ENCODE data around the gene STK39.

The STK39 gene

GRCh38 chr2:168241746-168242145 is 5.6 kb downstream of the STK39 start:
- DNase-seq, result no peak

- DNase-seq, result no peak
Measured at GRCh38 chr2:168241208-168241607, 6.2 kb downstream of the STK39 start.

- DNase-seq, result no peak
Measured at GRCh38 chr2:168239281-168239680, 8.1 kb downstream of the STK39 start.

- no peak for DNase-seq
Measured at GRCh38 chr2:168237741-168238140, 9.7 kb downstream of the STK39 start.

GRCh38 chr2:168234407-168235085 is 12.8 kb downstream of the STK39 start:
- no peak for DNase-seq

GRCh38 chr2:168233726-168234406 is 13.5 kb downstream of the STK39 start:
- DNase-seq, result no peak

- DNase-seq, result no peak
Measured at GRCh38 chr2:168233166-168233565, 14.2 kb downstream of the STK39 start.

GRCh38 chr2:168231609-168232241 is 15.7 kb downstream of the STK39 start:
- no peak for DNase-seq

GRCh38 chr2:168230389-168230788 is 17.0 kb downstream of the STK39 start:
- DNase-seq, result no peak

- no peak for DNase-seq
Measured at GRCh38 chr2:168224346-168224745, 23.0 kb downstream of the STK39 start.

GRCh38 chr2:168222088-168222487 is 25.3 kb downstream of the STK39 start:
- no peak for DNase-seq

GRCh38 chr2:168220965-168221819 is 26.2 kb downstream of the STK39 start:
- DNase-seq, result no peak

- DNase-seq, result no peak
Measured at GRCh38 chr2:168217920-168218319, 29.5 kb downstream of the STK39 start.

GRCh38 chr2:168216351-168217005 is 30.9 kb downstream of the STK39 start:
- DNase-seq, result no peak

GRCh38 chr2:168215813-168216212 is 31.6 kb downstream of the STK39 start:
- no peak for DNase-seq

- no peak for DNase-seq
Measured at GRCh38 chr2:168212866-168213265, 34.5 kb downstream of the STK39 start.

- peak; percentile 3 for DNase-seq
Measured at GRCh38 chr2:168212167-168212566, 35.2 kb downstream of the STK39 start.

GRCh38 chr2:168211664-168212163 is 35.7 kb downstream of the STK39 start:
- DNase-seq, result no peak

- DNase-seq, result peak; percentile 34
Measured at GRCh38 chr2:168210895-168211570, 36.4 kb downstream of the STK39 start.

GRCh38 chr2:168210216-168210894 is 37.0 kb downstream of the STK39 start:
- no peak for DNase-seq

GRCh38 chr2:168208652-168209051 is 38.7 kb downstream of the STK39 start:
- DNase-seq, result no peak

Data from NCI-H510A (cell line).